ENCODE results near the gene MS4A6E.

GRCh38 chr11:60288531-60288930 is 38.5 kb upstream of the MS4A6E start:
- no peak for TF ChIP-seq CTCF (IDR thresholded peaks at IDR 0.05)
- TF ChIP-seq POLR2A (IDR thresholded peaks at IDR 0.05): no peak
